PC-9 (cell line): ENCODE results near the gene PARK7.

Experiments
- CTCF ChIP-seq: fragments of 200-600 bp; sonication (generic); conservative IDR thresholded peaks from 2 replicates; pipeline ENCODE4 v1.6.1; 2017; ENCODE audit warnings: mixed run types, antibody characterized with exemption, mild to moderate bottlenecking, moderate library complexity
- EZH2 ChIP-seq: fragments of 200-600 bp; sonication (generic); IDR thresholded peaks from 2 replicates; pipeline ENCODE4 v1.8.0; 2017; ENCODE audit warnings: antibody characterized with exemption, low read depth

DNA sequence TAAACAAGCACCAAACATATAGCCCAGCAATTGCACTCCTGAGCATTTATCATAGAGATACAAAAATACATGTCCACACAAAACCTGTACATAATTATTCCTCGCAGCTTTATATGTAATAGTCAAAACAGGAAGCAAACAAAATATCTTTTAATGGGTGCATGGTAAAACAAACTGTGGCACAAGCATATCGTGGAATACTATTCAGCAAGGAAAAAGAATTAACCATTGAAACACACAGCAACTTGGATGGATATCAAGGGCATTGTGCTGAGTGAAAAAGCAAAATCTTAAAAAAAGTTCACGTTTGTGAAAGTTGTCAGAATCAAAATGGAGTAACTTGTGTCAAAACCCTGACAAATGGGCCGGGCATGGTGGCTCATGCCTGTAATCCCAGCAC lies 33.3 kb upstream of the PARK7 start:
- TF ChIP-seq EZH2, result no peak
- no peak for TF ChIP-seq CTCF
